Measurements from ENCODE around the gene CXCR3. TPM values are rescaled to one million over a fixed set of nuclear protein-coding genes. Genes with fewer than 3 reads are reported as not detected.
"Not testable (repeated sequence)": the region's sequence is repeated elsewhere in the genome, so short reads cannot be mapped to it uniquely, and the experiment has no call there.

Gene CXCR3
- total and polyA plus RNA-seq, 2 of the 13 experiments (the other 11 are each of a cell fraction or from before 2014, with no cell fraction given): 0.18 TPM; not detected in 1

GRCh38 chrX:71599965-71600364, 18.3 kb downstream of the CXCR3 start (continued):
- TF ChIP-seq ZFP91 (CRISPR knock-in tag; IDR thresholded peaks at IDR 0.05; ENCODE audit: borderline replicate concordance) (no peak), ZNF451 (CRISPR knock-in tag; IDR thresholded peaks at IDR 0.05) (no peak), CBX2 (IDR thresholded peaks at IDR 0.05; ENCODE audit: low read depth, low read length) (no peak), CBX2 (CRISPR knock-in tag; IDR thresholded peaks at IDR 0.05; ENCODE audit: low read depth) (no peak), ZNF33A (CRISPR knock-in tag; IDR thresholded peaks at IDR 0.05; ENCODE audit: borderline replicate concordance) (no peak)

GRCh38 chrX:71593210-71593609, 25.1 kb downstream of the CXCR3 start:
- not testable (repeated sequence) for ATAC-seq

GRCh38 chrX:71586929-71587328, 31.4 kb downstream of the CXCR3 start:
- peaks cover 12% of the 10 kb centered on the region for H3K4me1 ChIP-seq (ENCODE audit: insufficient read depth, low read length)
- 19% methylated on average over 2 of the region's 2 CpGs for WGBS (ENCODE audit: low lambda C conversion rate)
- POLR2A ChIA-PET: no interaction called here
- H2AFZ ChIP-seq (ENCODE audit: low read length): no peak overlapping the region
- DNase-seq (ENCODE audit: low spot score): peak; percentile 69
- H3K9ac ChIP-seq (ENCODE audit: insufficient read depth, low read depth, low read length): no peak overlapping the region
- H3K9me3 ChIP-seq (ENCODE audit: low read length): no peaks in the 10 kb centered on the region
- FAIRE-seq: peak; percentile 89
- in situ Hi-C loops (cut with HindIII; ENCODE audit: extremely low pct_ligation_motif_present, low pct_unique_long_range_greater_than_20kb) (no loop called here), intact Hi-C loops (cut with micrococcal nuclease; ENCODE audit: unreplicated experiment) (no loop called here)
- no peak overlapping the region for H3K4me3 ChIP-seq (replicated peaks in 1 of 3; ENCODE audit: insufficient read depth in 1 of 3, low read depth in 2 of 3, low read length in 3 of 3)
- CTCF ChIA-PET (ENCODE audit: low intra/inter-chr PET ratio, low total read pairs): no interaction called here
- H4K20me1 ChIP-seq (ENCODE audit: insufficient read depth, low read length): no peaks in the 10 kb centered on the region
- H3K4me2 ChIP-seq (ENCODE audit: low read depth, low read length): no peak overlapping the region
- TF ChIP-seq ZZZ3 (CRISPR knock-in tag; IDR thresholded peaks at IDR 0.05; ENCODE audit: borderline replicate concordance) (no peak), RNF2 (conservative IDR thresholded peaks at IDR 0.05; ENCODE audit: low read depth) (no peak), HNF4G (IDR thresholded peaks at IDR 0.05; ENCODE audit: borderline replicate concordance, low read depth, low read length) (peak; percentile 44; the same call in 1 of the 2 replicates), HNF4G (CRISPR knock-in tag; IDR thresholded peaks at IDR 0.05; ENCODE audit: borderline replicate concordance, low read depth) (no peak), HNF4A (CRISPR knock-in tag; IDR thresholded peaks at IDR 0.05) (peak; percentile 74), HDAC6 (IDR thresholded peaks at IDR 0.05; ENCODE audit: low read depth, low read length) (no peak)
- BruUV-seq (replicated peaks): no TSS peak
- H3K79me2 ChIP-seq (ENCODE audit: insufficient read depth, low read length): no peaks in the 10 kb centered on the region
- no peaks in the 10 kb centered on the region for H3K27me3 ChIP-seq (ENCODE audit: control insufficient read depth in 1 of 2, insufficient read depth in 2 of 2, low read length in 2 of 2)
- no peaks in the 10 kb centered on the region for H3K36me3 ChIP-seq (replicated peaks in 1 of 2; ENCODE audit: control insufficient read depth in 1 of 2, insufficient read depth in 2 of 2, low read length in 2 of 2)
- H3K27ac ChIP-seq (ENCODE audit: extremely low read length, insufficient read depth, low read length): no peak overlapping the region
- ATAC-seq: peak; percentile 98

More at GRCh38 chrX:71593210-71593609, 25.1 kb downstream of the CXCR3 start:
- DNase-seq (ENCODE audit: low spot score); BruUV-seq (replicated peaks); H3K27ac ChIP-seq (ENCODE audit: extremely low read length, insufficient read depth, low read length); H4K20me1 ChIP-seq (ENCODE audit: insufficient read depth, low read length); in situ Hi-C loops (cut with HindIII; ENCODE audit: extremely low pct_ligation_motif_present, low pct_unique_long_range_greater_than_20kb); H2AFZ ChIP-seq (ENCODE audit: low read length); H3K79me2 ChIP-seq (ENCODE audit: insufficient read depth, low read length); H3K4me3 ChIP-seq (replicated peaks in 1 of 3; ENCODE audit: insufficient read depth in 1 of 3, low read depth in 2 of 3, low read length in 3 of 3); FAIRE-seq; H3K36me3 ChIP-seq (replicated peaks in 1 of 2; ENCODE audit: control insufficient read depth in 1 of 2, insufficient read depth in 2 of 2, low read length in 2 of 2); H3K27me3 ChIP-seq (ENCODE audit: control insufficient read depth in 1 of 2, insufficient read depth in 2 of 2, low read length in 2 of 2); CTCF ChIA-PET (ENCODE audit: low intra/inter-chr PET ratio, low total read pairs); H3K9me3 ChIP-seq (ENCODE audit: low read length); H3K4me2 ChIP-seq (ENCODE audit: low read depth, low read length); intact Hi-C loops (cut with micrococcal nuclease; ENCODE audit: unreplicated experiment); H3K4me1 ChIP-seq (ENCODE audit: insufficient read depth, low read length); H3K9ac ChIP-seq (ENCODE audit: insufficient read depth, low read depth, low read length); POLR2A ChIA-PET: not testable (repeated sequence)
- WGBS (ENCODE audit: low lambda C conversion rate): 90% methylated on average over 5 of the region's 8 CpGs

All from HepG2 (cell line).